ENCODE data around the gene DDX54.

GRCh38 chr12:113135178-113136127 is 49.8 kb downstream of the DDX54 start, which contains the start of gene RASAL1:
- TF ChIP-seq EP300 (IDR thresholded peaks at IDR 0.05), result no peak
- no peak for TF ChIP-seq POLR2AphosphoS5 (IDR thresholded peaks at IDR 0.05)
- TF ChIP-seq, protein P1, sequence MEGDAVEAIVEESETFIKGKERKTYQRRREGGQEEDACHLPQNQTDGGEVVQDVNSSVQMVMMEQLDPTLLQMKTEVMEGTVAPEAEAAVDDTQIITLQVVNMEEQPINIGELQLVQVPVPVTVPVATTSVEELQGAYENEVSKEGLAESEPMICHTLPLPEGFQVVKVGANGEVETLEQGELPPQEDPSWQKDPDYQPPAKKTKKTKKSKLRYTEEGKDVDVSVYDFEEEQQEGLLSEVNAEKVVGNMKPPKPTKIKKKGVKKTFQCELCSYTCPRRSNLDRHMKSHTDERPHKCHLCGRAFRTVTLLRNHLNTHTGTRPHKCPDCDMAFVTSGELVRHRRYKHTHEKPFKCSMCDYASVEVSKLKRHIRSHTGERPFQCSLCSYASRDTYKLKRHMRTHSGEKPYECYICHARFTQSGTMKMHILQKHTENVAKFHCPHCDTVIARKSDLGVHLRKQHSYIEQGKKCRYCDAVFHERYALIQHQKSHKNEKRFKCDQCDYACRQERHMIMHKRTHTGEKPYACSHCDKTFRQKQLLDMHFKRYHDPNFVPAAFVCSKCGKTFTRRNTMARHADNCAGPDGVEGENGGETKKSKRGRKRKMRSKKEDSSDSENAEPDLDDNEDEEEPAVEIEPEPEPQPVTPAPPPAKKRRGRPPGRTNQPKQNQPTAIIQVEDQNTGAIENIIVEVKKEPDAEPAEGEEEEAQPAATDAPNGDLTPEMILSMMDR (IDR thresholded peaks at IDR 0.05), result peak in 1 of 2 donors; percentile 62

Measured in suprapubic skin (tissue), 4 donors.